ENCODE measurements around the gene ATP8B2. TPM values are rescaled to one million over a fixed set of nuclear protein-coding genes. Genes with fewer than 3 reads are reported as not detected.
A peak's percentile ranks its signal among the peaks of the same experiment; 100 is the strongest.

ATP8B2 gene
- total RNA-seq, 1 donor from 2014 or later: 35.2 TPM

GRCh38 chr1:154344977-154345837 lies 19.9 kb downstream of the ATP8B2 start:
- no peak overlapping the region for H3K4me3 ChIP-seq
- H3K4me1 ChIP-seq: peaks cover 9% of the 10 kb centered on the region
- TF ChIP-seq CTCF (IDR thresholded peaks at IDR 0.05): peak; percentile 57
- peak; percentile 75 for DNase-seq
- intact Hi-C loops (cut with DNase I): no loop called here
- peaks cover 88% of the 10 kb centered on the region for H3K36me3 ChIP-seq
- ATAC-seq: no peak
- no peaks in the 10 kb centered on the region for H3K9me3 ChIP-seq
- no peak overlapping the region for H3K27ac ChIP-seq
- no peaks in the 10 kb centered on the region for H3K27me3 ChIP-seq

- no peaks in the 10 kb centered on the region for H3K9me3 ChIP-seq
- peaks cover 76% of the 10 kb centered on the region for H3K36me3 ChIP-seq
- H3K27ac ChIP-seq: no peak overlapping the region
- H3K4me3 ChIP-seq: no peak overlapping the region
- TF ChIP-seq CTCF (IDR thresholded peaks at IDR 0.05): no peak
- peaks cover 9% of the 10 kb centered on the region for H3K4me1 ChIP-seq
- intact Hi-C loops (cut with DNase I): no loop called here
- H3K27me3 ChIP-seq: no peaks in the 10 kb centered on the region
- no peak for DNase-seq
- ATAC-seq: no peak
These were observed 21.1 kb downstream of the ATP8B2 start for GRCh38 chr1:154346276-154346917.

GRCh38 chr1:154347961-154348360 lies 22.6 kb downstream of the ATP8B2 start:
- H3K4me3 ChIP-seq: no peak overlapping the region
- H3K27ac ChIP-seq: no peak overlapping the region
- H3K9me3 ChIP-seq: no peaks in the 10 kb centered on the region
- peaks cover 19% of the 10 kb centered on the region for H3K4me1 ChIP-seq
- no peaks in the 10 kb centered on the region for H3K27me3 ChIP-seq
- DNase-seq: no peak
- no peak for TF ChIP-seq CTCF (IDR thresholded peaks at IDR 0.05)
- no peak for ATAC-seq
- intact Hi-C loops (cut with DNase I): no loop called here
- H3K36me3 ChIP-seq: peaks cover 63% of the 10 kb centered on the region

- Histone ChIP-seq H3K36me3 (peaks cover 57% of the 10 kb centered on the region), H3K27ac (no peak overlapping the region)
- DNase-seq: no peak
These were observed 23.2 kb downstream of the ATP8B2 start for GRCh38 chr1:154348429-154349076.

GRCh38 chr1:154349121-154349520 lies 23.8 kb downstream of the ATP8B2 start:
- ATAC-seq (no peak), DNase-seq (no peak)
- no peak for TF ChIP-seq CTCF (IDR thresholded peaks at IDR 0.05)
- Histone ChIP-seq H3K9me3 (no peaks in the 10 kb centered on the region), H3K4me1 (peaks cover 30% of the 10 kb centered on the region), H3K27me3 (no peaks in the 10 kb centered on the region), H3K4me3 (no peak overlapping the region), H3K36me3 (peaks cover 51% of the 10 kb centered on the region), H3K27ac (no peak overlapping the region)
- intact Hi-C loops (cut with DNase I): no loop called here

More at GRCh38 chr1:154348429-154349076, 23.2 kb downstream of the ATP8B2 start:
- TF ChIP-seq CTCF (IDR thresholded peaks at IDR 0.05): no peak
- intact Hi-C loops (cut with DNase I): no loop called here
- no peaks in the 10 kb centered on the region for H3K9me3 ChIP-seq
- H3K27me3 ChIP-seq: no peaks in the 10 kb centered on the region
- no peak overlapping the region for H3K4me3 ChIP-seq
- ATAC-seq: no peak
- H3K4me1 ChIP-seq: peaks cover 24% of the 10 kb centered on the region
